GM12878 (cell line): ENCODE measurements around the gene PAPSS2.

Experiments used
- BHLHE40 ChIP-seq, 2 experiments: fragments of 450-650 bp in 1 of 2; IDR thresholded peaks; 2 replicates each; pipeline ENCODE4 v1.6.1; 2011 to 2017; ENCODE audit warnings: low read depth in 2 of 2, borderline replicate concordance in 1 of 2, improper control_type of control experiment in 1 of 2, low read length in 1 of 2, mild to moderate bottlenecking in 1 of 2
- CTCF ChIP-seq, 3 experiments: IDR thresholded peaks in 2 of 3; conservative IDR thresholded peaks in 1 of 3; 2 replicates each; pipeline ENCODE4 v1.5.1; 2011; ENCODE audit warnings: low read depth in 3 of 3, low read length in 3 of 3, mild to moderate bottlenecking in 3 of 3, control low read depth in 2 of 3, moderate library complexity in 2 of 3, inconsistent platforms in 1 of 3, mixed read lengths in 1 of 3; ENCODE audit not compliant: control insufficient read depth in 2 of 3, insufficient read depth in 1 of 3; ENCODE audit errors: extremely low read depth in 1 of 3
- EZH2 ChIP-seq: IDR thresholded peaks from 2 replicates; pipeline ENCODE4 v1.6.1; 2012; ENCODE audit warnings: low read depth, mild to moderate bottlenecking, control low read depth, inconsistent platforms, low read length, borderline replicate concordance; ENCODE audit not compliant: control insufficient read depth
- JUND ChIP-seq: IDR thresholded peaks from 2 replicates; pipeline ENCODE4 v1.6.1; 2012; ENCODE audit warnings: low read depth, mild to moderate bottlenecking, low read length, improper control_type of control experiment, moderate library complexity
- KDM1A ChIP-seq: fragments of 200-600 bp; sonication (generic); IDR thresholded peaks from 2 replicates; pipeline ENCODE4 v1.6.1; 2016; ENCODE audit warnings: borderline replicate concordance
- RB1 ChIP-seq: fragments of 450-650 bp; formaldehyde crosslinking; IDR thresholded peaks from 2 replicates; pipeline ENCODE4 v1.6.1; 2017; ENCODE audit warnings: mild to moderate bottlenecking, borderline replicate concordance
- RCOR1 ChIP-seq: conservative IDR thresholded peaks from 2 replicates; pipeline ENCODE4 v1.6.1; 2012; ENCODE audit warnings: low read depth, low read length, improper control_type of control experiment
- SREBF1 ChIP-seq: IDR thresholded peaks from 2 replicates; pipeline ENCODE4 v1.6.1; 2012; ENCODE audit warnings: mild to moderate bottlenecking, low read length
- TARDBP ChIP-seq: IDR thresholded peaks from 2 replicates; pipeline ENCODE4 v1.6.1; 2016; ENCODE audit warnings: borderline replicate concordance
- WRNIP1 ChIP-seq: IDR thresholded peaks from 2 replicates; pipeline ENCODE4 v1.6.1; 2011; ENCODE audit warnings: low read depth, low read length, improper control_type of control experiment, borderline replicate concordance
- ZNF24 ChIP-seq: fragments of 450-650 bp; IDR thresholded peaks from 2 replicates; pipeline ENCODE4 v1.6.1; 2017; ENCODE audit warnings: antibody characterized with exemption, mild to moderate bottlenecking

DNA sequence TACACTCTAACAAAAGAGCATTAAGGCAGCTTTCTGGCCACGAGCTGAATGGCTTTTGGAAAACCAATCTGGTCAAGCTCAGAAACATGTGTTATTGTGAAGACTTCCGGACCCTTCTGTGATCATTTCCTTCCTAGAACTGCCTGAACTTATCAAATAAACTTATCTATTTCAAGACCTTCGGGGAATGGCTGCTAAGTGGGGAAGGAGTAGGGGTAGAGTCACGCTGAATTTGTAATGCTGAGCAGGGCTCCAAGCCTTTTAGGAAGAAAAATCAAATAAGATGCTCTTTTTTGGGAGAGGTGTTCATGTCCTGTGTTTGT, 56.6 kb downstream of the PAPSS2 start:
- TF ChIP-seq EZH2 (no peak), CTCF (IDR thresholded peaks at IDR 0.05 in 2 of 3, conservative IDR thresholded peaks at IDR 0.05 in 1 of 3; ENCODE audit: control insufficient read depth in 2 of 3, extremely low read depth in 1 of 3, insufficient read depth in 1 of 3, low read depth in 3 of 3, low read length in 3 of 3) (no peak), RCOR1 (no peak), WRNIP1 (no peak), KDM1A (no peak), RB1 (no peak), TARDBP (no peak), SREBF1 (no peak), BHLHE40 (IDR thresholded peaks at IDR 0.05; ENCODE audit: borderline replicate concordance in 1 of 2, low read depth in 2 of 2, low read length in 1 of 2) (no peak), JUND (no peak), ZNF24 (no peak)
